Tibial nerve (tissue), 4 donors: ENCODE measurements around the gene RSRC2. TPM values are rescaled to one million over a fixed set of nuclear protein-coding genes. Genes with fewer than 3 reads are reported as not detected.
"Not testable (repeated sequence)": the region's sequence is repeated elsewhere in the genome, so short reads cannot be mapped to it uniquely, and the experiment has no call there.

Source experiments
- DNase-seq, 2 donors: peaks; one replicate each; pipeline ENCODE4 v3.0.0-alpha.2; 2019; ENCODE audit warnings: low spot score in 2 of 2
- H3K27ac ChIP-seq, 4 donors: fragments of 200-600 bp; sonication (generic) in 3 of 4; one replicate each; pipeline ENCODE4 v1.5.1; 2017 to 2019; ENCODE audit warnings: mild to moderate bottlenecking in 1 of 4
- H3K27me3 ChIP-seq, 2 donors: fragments of 200-600 bp; sonication (generic) in 1 of 2; one replicate each; pipeline versions ENCODE4 v1.5.1 to v1.6.0; 2017 to 2019
- H3K36me3 ChIP-seq, 3 donors: fragments of 200-600 bp; sonication (generic); one replicate each; pipeline ENCODE4 v1.5.1; 2018 to 2019
- H3K4me1 ChIP-seq, 4 donors: fragments of 200-600 bp; sonication (generic) in 3 of 4; one replicate each; pipeline ENCODE4 v1.5.1; 2017 to 2019
- H3K4me3 ChIP-seq, 4 donors: fragments of 200-600 bp; sonication (generic) in 3 of 4; one replicate each; pipeline ENCODE4 v1.5.1; 2017 to 2019; ENCODE audit warnings: mild to moderate bottlenecking in 1 of 4, moderate library complexity in 1 of 4
- H3K9me3 ChIP-seq, 4 donors: fragments of 200-600 bp; sonication (generic) in 3 of 4; one replicate each; pipeline ENCODE4 v1.5.1; 2017 to 2019
- CTCF ChIP-seq, 5 experiments: fragments of 200-600 bp in 3 of 5; fragments of 450-650 bp in 2 of 5; sonication (generic) in 3 of 5; IDR thresholded peaks; one replicate each; pipeline ENCODE4 v1.5.1; 2016 to 2019; ENCODE audit warnings: antibody characterized with exemption in 5 of 5, mild to moderate bottlenecking in 3 of 5, moderate library complexity in 2 of 5
- EP300 ChIP-seq, 2 donors: sonication (generic); formaldehyde crosslinking; IDR thresholded peaks; one replicate each; pipeline ENCODE4 v1.6.1; 2017; ENCODE audit warnings: antibody characterized with exemption in 2 of 2, mild to moderate bottlenecking in 1 of 2
- POLR2A ChIP-seq, 2 donors: fragments of 450-650 bp; IDR thresholded peaks; one replicate each; pipeline ENCODE4 v1.6.1; 2017; ENCODE audit warnings: antibody characterized with exemption in 2 of 2, mild to moderate bottlenecking in 2 of 2, moderate library complexity in 2 of 2
- WGBS, 2 donors: methylation state at CpG; one replicate each; pipeline ENCODE4 v1.1.5; 2018; 5-methylcytosine and 5-hydroxymethylcytosine counted together
- total RNA-seq, 4 donors: library from RNA; depleted of rRNA; stranded (reverse); fragments of >200 nt; gene quantifications; one replicate each; pipeline ENCODE4 v1.1.0, GENCODE V29; 2016

The RSRC2 gene
- total RNA-seq, 4 donors from 2014 or later = 66.6 to 128 (median 80.7) TPM

GRCh38 chr12:122518908-122519307 is 7.8 kb downstream of the RSRC2 start:
- Histone ChIP-seq H3K27ac (no peak overlapping the region), H3K9me3 (no peaks in the 10 kb centered on the region), H3K36me3 (peaks cover 8 to 84% (median 39%) of the 10 kb centered on the region in 3 donors), H3K27me3 (no peaks in the 10 kb centered on the region), H3K4me3 (no peak overlapping the region), H3K4me1 (peaks cover 0 to 27% (median 18%) of the 10 kb centered on the region in 4 donors)
- DNase-seq = no peak
- 98 to 100% methylated on average over 1 of the region's 1 CpG for WGBS, 2 donors
- no peak for TF ChIP-seq POLR2A (IDR thresholded peaks at IDR 0.05)
- no peak for TF ChIP-seq CTCF (IDR thresholded peaks at IDR 0.05)
- no peak for TF ChIP-seq EP300 (IDR thresholded peaks at IDR 0.05)

DNA sequence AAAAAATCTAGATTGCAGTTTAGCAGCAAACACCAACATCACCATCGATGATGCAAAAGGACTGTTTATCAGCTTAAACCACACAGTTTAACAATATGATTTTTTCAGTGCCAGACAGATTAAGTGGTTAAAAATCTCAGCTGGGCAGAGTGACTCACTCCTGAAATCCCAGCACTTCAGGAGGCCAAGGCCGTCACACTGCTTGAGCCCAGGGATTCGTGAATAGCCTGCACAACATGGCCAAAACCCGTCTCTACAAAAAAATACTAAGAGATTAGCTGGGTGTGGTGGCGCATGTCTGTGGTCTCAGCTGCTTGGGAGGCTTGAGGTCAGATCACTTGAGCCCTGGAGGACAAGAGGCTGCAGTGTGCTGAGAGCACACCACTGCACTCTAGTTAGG is 8.9 kb downstream of the RSRC2 start:
- H3K36me3 ChIP-seq = peaks cover 8 to 94% (median 40%) of the 10 kb centered on the region in 3 donors

DNA sequence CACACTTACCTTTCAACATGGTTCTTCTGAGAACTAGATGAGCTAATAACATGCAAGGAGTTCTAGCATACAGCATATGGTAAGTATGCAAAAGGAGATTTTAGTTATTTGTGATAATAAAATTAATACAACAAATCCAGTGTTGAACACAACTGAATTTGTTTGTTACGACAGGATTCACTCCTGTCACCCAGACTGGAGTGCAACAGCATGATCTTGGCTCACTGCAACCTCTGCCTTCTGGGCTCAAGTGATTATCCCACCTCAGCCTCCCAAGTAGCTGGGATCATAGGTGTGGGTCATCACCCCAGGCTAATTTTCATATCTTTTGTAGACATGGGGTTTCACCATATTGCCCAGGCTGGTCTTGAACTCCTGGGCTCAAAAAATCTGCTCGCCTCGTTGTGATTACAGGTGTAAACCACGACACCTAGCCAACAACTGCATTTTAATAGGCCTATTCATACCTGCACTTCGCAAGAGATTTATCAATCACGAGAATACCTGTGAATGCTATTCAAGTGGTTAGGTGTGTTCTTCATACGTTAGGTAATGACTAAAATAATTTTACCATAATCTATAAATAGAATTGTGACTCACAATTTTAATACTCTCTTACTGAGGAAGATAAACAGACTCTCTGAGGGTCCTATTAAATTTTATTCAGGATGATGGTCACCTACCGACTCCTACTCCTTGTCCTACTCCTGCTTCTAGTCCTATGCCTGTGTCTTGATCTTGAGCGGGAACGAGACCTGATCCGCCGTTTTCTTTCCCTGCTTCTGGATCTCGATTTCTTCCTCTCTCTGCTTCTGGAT is 10.0 kb downstream of the RSRC2 start:
- no peaks in the 10 kb centered on the region for H3K27me3 ChIP-seq
- H3K36me3 ChIP-seq = peaks cover 8 to 100% (median 51%) of the 10 kb centered on the region in 3 donors
- no peak overlapping the region for H3K4me3 ChIP-seq
- no peak overlapping the region for H3K27ac ChIP-seq
- no peak for DNase-seq
- H3K4me1 ChIP-seq = peaks cover 0 to 5% (median under 1%) of the 10 kb centered on the region in 4 donors
- 92 to 94% methylated on average over 13 of the region's 13 CpGs for WGBS, 2 donors
- H3K9me3 ChIP-seq = no peaks in the 10 kb centered on the region
- no peak for TF ChIP-seq EP300 (IDR thresholded peaks at IDR 0.05)
- TF ChIP-seq CTCF (IDR thresholded peaks at IDR 0.05) = no peak
- no peak for TF ChIP-seq POLR2A (IDR thresholded peaks at IDR 0.05)

More for the DNA sequence above, 8.9 kb downstream of the RSRC2 start:
- 55 to 71% methylated on average over 5 of the region's 5 CpGs for WGBS, 2 donors
- no peaks in the 10 kb centered on the region for H3K27me3 ChIP-seq
- peaks cover 0 to 16% (median 10%) of the 10 kb centered on the region in 4 donors for H3K4me1 ChIP-seq
- TF ChIP-seq CTCF (IDR thresholded peaks at IDR 0.05) (no peak), EP300 (IDR thresholded peaks at IDR 0.05) (no peak), POLR2A (IDR thresholded peaks at IDR 0.05) (no peak)
- H3K4me3 ChIP-seq = no peak overlapping the region
- no peak overlapping the region for H3K27ac ChIP-seq
- DNase-seq = no peak
- no peaks in the 10 kb centered on the region for H3K9me3 ChIP-seq

DNA sequence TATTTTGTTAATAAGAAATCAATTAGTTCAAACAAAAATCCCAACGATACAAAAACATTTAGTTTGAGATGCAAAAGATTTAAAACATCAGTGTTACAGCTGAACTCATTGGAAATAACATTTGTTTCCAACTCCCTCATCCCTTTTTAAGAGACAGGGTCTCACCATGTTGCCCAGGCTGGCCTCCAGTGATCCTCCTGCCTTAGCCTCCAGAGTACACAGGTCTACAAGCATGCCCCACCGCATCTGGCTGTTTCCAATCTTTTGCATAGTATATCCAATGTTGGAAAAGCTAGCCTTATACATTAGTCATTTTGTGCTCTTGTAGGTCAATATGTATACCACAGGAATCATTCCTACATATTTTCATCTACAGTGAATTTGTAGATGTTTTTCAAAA is 11.5 kb downstream of the RSRC2 start:
- no peaks in the 10 kb centered on the region for H3K27me3 ChIP-seq
- no peaks in the 10 kb centered on the region for H3K9me3 ChIP-seq
- H3K4me1 ChIP-seq = no peaks in the 10 kb centered on the region
- no peak overlapping the region for H3K27ac ChIP-seq
- H3K36me3 ChIP-seq = peaks cover 8 to 100% (median 53%) of the 10 kb centered on the region in 3 donors
- WGBS, 2 donors = 93 to 94% methylated on average over 2 of the region's 2 CpGs
- no peak for DNase-seq
- no peak for TF ChIP-seq EP300 (IDR thresholded peaks at IDR 0.05)
- TF ChIP-seq CTCF (IDR thresholded peaks at IDR 0.05) = no peak
- TF ChIP-seq POLR2A (IDR thresholded peaks at IDR 0.05) = no peak
- no peak overlapping the region for H3K4me3 ChIP-seq

- H3K36me3 ChIP-seq = peaks cover 8 to 100% (median 57%) of the 10 kb centered on the region in 3 donors
- H3K4me1 ChIP-seq = no peaks in the 10 kb centered on the region
- H3K9me3 ChIP-seq = no peaks in the 10 kb centered on the region
- TF ChIP-seq CTCF (IDR thresholded peaks at IDR 0.05) (no peak), EP300 (IDR thresholded peaks at IDR 0.05) (no peak), POLR2A (IDR thresholded peaks at IDR 0.05) (no peak)
- H3K27ac ChIP-seq = no peak overlapping the region
- no peaks in the 10 kb centered on the region for H3K27me3 ChIP-seq
- WGBS, 2 donors = 84 to 89% methylated on average over 4 of the region's 4 CpGs
- DNase-seq = no peak
- H3K4me3 ChIP-seq = no peak overlapping the region
These were observed 13.1 kb downstream of the RSRC2 start for GRCh38 chr12:122513660-122514059.

GRCh38 chr12:122513028-122513427 is 13.7 kb downstream of the RSRC2 start:
- H3K36me3 ChIP-seq = peaks cover 3 to 100% (median 61%) of the 10 kb centered on the region in 3 donors
- not testable (repeated sequence) for H3K27me3 ChIP-seq, H3K4me3 ChIP-seq, H3K4me1 ChIP-seq, H3K9me3 ChIP-seq, H3K27ac ChIP-seq, DNase-seq
- WGBS, 2 donors = 87 to 88% methylated on average over 3 of the region's 3 CpGs
